Nephron progenitor cell (in vitro differentiated cells): Measurements from ENCODE around the gene KLRF2.
A peak's percentile ranks its signal among the peaks of the same experiment; 100 is the strongest.

Experiments used
- DNase-seq: peaks from one replicate; pipeline ENCODE4 v3.0.0; 2021
- H3K27ac Mint-ChIP-seq: 2 replicates; pipeline ENCODE4 v1.8.0; 2021; ENCODE audit warnings: mild to moderate bottlenecking, moderate library complexity, mixed read lengths
- H3K27me3 Mint-ChIP-seq: 2 replicates; pipeline ENCODE4 v1.8.0; 2021; ENCODE audit warnings: mild to moderate bottlenecking, low read depth, mixed read lengths; ENCODE audit not compliant: poor library complexity
- H3K36me3 Mint-ChIP-seq: 2 replicates; pipeline ENCODE4 v1.8.0; 2021; ENCODE audit warnings: low read depth, mixed read lengths
- H3K4me1 Mint-ChIP-seq: 2 replicates; pipeline ENCODE4 v1.8.0; 2021; ENCODE audit warnings: mixed read lengths
- H3K4me3 Mint-ChIP-seq: 2 replicates; pipeline ENCODE4 v1.8.0; 2021; ENCODE audit warnings: mild to moderate bottlenecking, moderate library complexity, mixed read lengths
- H3K9me3 Mint-ChIP-seq: 2 replicates; pipeline ENCODE4 v1.8.0; 2021; ENCODE audit warnings: mild to moderate bottlenecking, moderate library complexity, mixed read lengths
- TF ChIP-seq, protein P1 (sequence below): fragments of 200-600 bp; sonication (generic); IDR thresholded peaks from 2 replicates; pipeline ENCODE4 v1.5.0; 2021; ENCODE audit warnings: antibody characterized with exemption

Gene KLRF2

DNA sequence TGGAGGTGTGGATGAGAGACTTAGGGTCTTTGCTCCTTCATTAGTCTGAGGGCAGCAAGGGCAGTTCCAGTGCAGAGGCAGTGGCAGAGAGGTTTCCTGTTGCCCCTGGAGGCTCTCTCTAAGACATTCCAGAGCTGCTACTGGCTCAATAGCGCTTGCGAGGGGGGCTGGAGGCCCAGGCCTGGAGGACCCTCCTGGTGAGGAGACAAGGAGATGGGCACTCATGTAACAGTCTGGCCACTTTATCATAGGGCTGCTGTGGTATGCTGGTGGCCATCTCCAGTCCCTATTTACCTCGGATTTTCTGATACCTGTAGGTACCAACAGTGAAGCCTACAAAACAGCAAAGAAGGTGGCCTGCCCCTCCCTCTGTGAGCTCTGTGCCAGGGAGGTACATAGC, 38.2 kb downstream of the KLRF2 start:
- Mint-ChIP-seq H3K36me3 (no peaks in the 10 kb centered on the region), H3K4me3 (no peak overlapping the region), H3K9me3 (peaks cover 27% of the 10 kb centered on the region), H3K27me3 (no peaks in the 10 kb centered on the region), H3K27ac (no peak overlapping the region), H3K4me1 (no peaks in the 10 kb centered on the region)
- no peak for DNase-seq
- TF ChIP-seq, protein P1, sequence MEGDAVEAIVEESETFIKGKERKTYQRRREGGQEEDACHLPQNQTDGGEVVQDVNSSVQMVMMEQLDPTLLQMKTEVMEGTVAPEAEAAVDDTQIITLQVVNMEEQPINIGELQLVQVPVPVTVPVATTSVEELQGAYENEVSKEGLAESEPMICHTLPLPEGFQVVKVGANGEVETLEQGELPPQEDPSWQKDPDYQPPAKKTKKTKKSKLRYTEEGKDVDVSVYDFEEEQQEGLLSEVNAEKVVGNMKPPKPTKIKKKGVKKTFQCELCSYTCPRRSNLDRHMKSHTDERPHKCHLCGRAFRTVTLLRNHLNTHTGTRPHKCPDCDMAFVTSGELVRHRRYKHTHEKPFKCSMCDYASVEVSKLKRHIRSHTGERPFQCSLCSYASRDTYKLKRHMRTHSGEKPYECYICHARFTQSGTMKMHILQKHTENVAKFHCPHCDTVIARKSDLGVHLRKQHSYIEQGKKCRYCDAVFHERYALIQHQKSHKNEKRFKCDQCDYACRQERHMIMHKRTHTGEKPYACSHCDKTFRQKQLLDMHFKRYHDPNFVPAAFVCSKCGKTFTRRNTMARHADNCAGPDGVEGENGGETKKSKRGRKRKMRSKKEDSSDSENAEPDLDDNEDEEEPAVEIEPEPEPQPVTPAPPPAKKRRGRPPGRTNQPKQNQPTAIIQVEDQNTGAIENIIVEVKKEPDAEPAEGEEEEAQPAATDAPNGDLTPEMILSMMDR: no peak

DNA sequence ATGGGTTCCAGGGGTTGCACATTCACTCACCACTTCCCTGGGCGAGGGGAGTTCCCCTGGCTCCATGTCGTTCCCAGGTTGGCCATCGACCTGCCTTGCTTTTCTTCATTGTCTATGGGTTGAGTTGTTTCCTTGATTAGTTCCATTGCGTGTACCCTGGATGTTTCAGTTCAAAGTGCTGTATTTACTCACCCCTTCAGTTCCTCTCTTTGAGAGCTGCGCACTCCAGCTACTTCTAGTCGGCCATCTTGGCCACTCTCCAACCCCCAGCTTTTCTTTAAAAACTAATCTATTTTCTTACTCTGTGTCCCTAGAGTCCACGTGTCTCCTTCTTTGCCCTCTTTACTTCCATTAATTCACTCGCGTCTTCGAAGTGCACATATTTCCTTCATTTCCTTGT, 39.2 kb downstream of the KLRF2 start:
- Mint-ChIP-seq H3K4me3 (no peak overlapping the region), H3K36me3 (no peaks in the 10 kb centered on the region)

DNA sequence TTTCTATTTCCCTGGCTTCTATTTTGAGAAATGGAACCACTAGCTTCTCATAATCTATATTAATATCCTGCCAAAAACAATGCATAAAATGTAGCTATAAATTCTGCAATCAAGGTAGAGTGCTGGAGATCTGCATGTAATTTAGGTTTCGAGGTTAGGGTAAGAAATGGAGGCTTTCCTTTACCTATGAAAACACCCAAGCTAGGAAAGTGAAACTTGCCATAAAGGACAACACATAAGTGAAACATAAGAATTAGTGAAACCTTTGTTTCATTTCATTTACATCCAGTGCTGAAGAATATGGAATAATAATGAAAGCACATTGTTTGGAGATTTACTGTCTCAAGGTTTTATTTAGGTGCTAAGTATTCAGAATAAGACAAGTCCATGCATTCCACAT, 41.1 kb downstream of the KLRF2 start:
- DNase-seq: no peak
- peaks cover 19% of the 10 kb centered on the region for H3K9me3 Mint-ChIP-seq
- no peak overlapping the region for H3K4me3 Mint-ChIP-seq
- TF ChIP-seq, protein P1: no peak
- no peak overlapping the region for H3K27ac Mint-ChIP-seq
- H3K4me1 Mint-ChIP-seq: no peaks in the 10 kb centered on the region
- no peaks in the 10 kb centered on the region for H3K36me3 Mint-ChIP-seq
- H3K27me3 Mint-ChIP-seq: peaks cover 5% of the 10 kb centered on the region

More for the DNA sequence above, 39.2 kb downstream of the KLRF2 start:
- TF ChIP-seq, protein P1: no peak
- no peak for DNase-seq
- Mint-ChIP-seq H3K9me3 (peaks cover 24% of the 10 kb centered on the region), H3K4me1 (no peaks in the 10 kb centered on the region), H3K27me3 (no peaks in the 10 kb centered on the region), H3K27ac (no peak overlapping the region)

DNA sequence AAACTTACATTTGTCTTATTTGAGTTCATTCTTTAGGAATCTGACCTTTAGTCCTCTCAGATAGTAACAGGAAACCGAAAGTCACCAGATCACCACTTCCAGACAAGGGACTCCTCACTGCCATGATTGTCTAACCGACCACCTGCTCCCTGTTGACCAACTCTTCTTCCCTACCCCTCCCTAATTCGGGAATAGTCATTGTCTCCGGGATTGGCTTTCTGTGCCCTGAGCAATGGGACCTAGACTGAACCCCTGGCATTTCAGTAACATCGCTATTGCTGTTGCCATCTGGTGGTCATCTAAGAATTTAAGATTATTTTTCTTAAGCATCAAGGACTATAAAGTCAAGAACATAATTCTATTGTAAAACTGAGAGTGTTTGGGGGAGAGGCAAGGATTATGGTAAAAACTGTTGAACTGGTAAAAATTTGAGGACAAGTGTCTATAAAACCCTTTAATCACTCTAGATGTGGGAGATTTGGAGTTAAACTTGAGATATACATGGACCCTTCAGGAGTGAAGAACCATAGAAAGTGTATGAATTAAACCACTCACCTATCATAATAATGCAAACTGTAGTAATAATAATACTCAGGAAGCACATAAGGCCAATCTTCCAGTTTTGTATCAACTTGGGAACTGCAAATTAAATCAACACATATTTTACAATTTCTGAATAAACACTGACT, 44.6 kb downstream of the KLRF2 start:
- peaks cover 5% of the 10 kb centered on the region for H3K27me3 Mint-ChIP-seq
- no peak overlapping the region for H3K27ac Mint-ChIP-seq
- peaks cover 3% of the 10 kb centered on the region for H3K9me3 Mint-ChIP-seq
- TF ChIP-seq, protein P1: peak; percentile 26
- DNase-seq: no peak
- no peaks in the 10 kb centered on the region for H3K4me1 Mint-ChIP-seq
- H3K36me3 Mint-ChIP-seq: no peaks in the 10 kb centered on the region
- H3K4me3 Mint-ChIP-seq: no peak overlapping the region

DNA sequence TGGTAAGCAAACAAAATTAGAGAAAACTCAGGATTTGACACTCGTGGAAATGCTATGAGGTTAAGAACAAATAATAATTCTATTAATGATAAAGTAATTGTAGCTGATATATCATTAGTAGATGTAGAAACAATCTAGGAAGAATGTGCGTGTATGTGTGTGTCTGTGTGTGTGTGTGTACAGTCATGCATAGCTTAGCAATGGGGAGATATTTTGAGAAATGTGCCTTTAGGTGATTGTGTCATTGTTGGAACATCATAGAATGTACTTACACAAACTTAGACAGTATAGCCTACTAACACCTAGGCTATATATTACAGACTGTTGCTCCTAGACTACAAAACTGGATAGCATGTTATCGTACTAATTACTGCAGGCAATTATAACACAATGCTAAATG, 45.6 kb downstream of the KLRF2 start:
- DNase-seq: no peak
- Mint-ChIP-seq H3K36me3 (no peaks in the 10 kb centered on the region), H3K27me3 (peaks cover 5% of the 10 kb centered on the region), H3K9me3 (peaks cover 3% of the 10 kb centered on the region), H3K4me1 (no peaks in the 10 kb centered on the region), H3K27ac (no peak overlapping the region), H3K4me3 (no peak overlapping the region)
- TF ChIP-seq, protein P1: no peak

DNA sequence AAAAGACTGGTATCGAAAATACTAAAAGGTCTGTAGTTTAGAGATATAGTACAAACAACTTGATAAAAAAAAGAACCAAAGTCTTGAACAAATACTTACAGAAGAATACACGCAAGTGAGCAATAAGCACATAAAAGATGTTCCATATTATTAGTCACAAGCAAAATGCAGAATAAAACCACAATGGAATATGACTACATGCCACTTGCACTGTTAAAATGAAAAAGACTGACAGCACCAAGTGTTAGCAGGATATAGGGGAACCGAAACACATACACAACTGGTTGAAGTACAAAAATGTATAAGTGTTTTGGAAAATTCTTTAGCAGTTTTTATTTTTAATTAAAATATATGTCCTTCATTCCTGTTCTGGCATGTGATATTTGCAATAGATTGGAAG, 47.3 kb downstream of the KLRF2 start:
- H3K9me3 Mint-ChIP-seq: no peaks in the 10 kb centered on the region
- no peaks in the 10 kb centered on the region for H3K4me1 Mint-ChIP-seq
- no peak for DNase-seq
- H3K27me3 Mint-ChIP-seq: peaks cover 5% of the 10 kb centered on the region
- H3K27ac Mint-ChIP-seq: no peak overlapping the region
- TF ChIP-seq, protein P1: no peak
- no peaks in the 10 kb centered on the region for H3K36me3 Mint-ChIP-seq
- H3K4me3 Mint-ChIP-seq: no peak overlapping the region
